ENCODE data around the gene TSHR.

GRCh38 chr14:81005540-81006228 is 50.3 kb downstream of the TSHR start:
- TF ChIP-seq POLR2A (IDR thresholded peaks at IDR 0.05; ENCODE audit: low read depth, low read length) (no peak), POLR2AphosphoS5 (IDR thresholded peaks at IDR 0.05; ENCODE audit: low read depth, low read length) (no peak), TAF1 (IDR thresholded peaks at IDR 0.05; ENCODE audit: borderline replicate concordance, low read depth, low read length) (no peak)
